OCI-LY7 (cell line): ENCODE measurements around the gene TNFRSF8. TPM values are rescaled to one million over a fixed set of nuclear protein-coding genes. Genes with fewer than 3 reads are reported as not detected.

Source experiments
- BruUV-seq: library from RNA; stranded (reverse); fragments of 400-500 nt; replicated peaks from 2 replicates; lab custom pipeline; 2021; lab: Mats Ljungman, UMichigan
- CTCF ChIA-PET: fragments of 300-600 bp; sonication (Branson Sonifier 250); formaldehyde crosslinking; loops from one replicate; lab custom pipeline; 2022; ENCODE audit warnings: antibody characterized with exemption; ENCODE audit not compliant: unreplicated experiment; lab: Charles Lee
- POLR2A ChIA-PET: fragments of 300-600 bp; sonication (Branson Sonifier 250); formaldehyde crosslinking; loops from one replicate; lab custom pipeline; 2022; ENCODE audit warnings: antibody characterized with exemption; lab: Charles Lee
- DNase-seq: peaks from one replicate; pipeline ENCODE4 v3.0.0-alpha.2; 2015; ENCODE audit warnings: low spot score
- H2AFZ ChIP-seq: fragments of 200-600 bp; sonication (generic), shearing (Covaris generic); 2 replicates; pipeline ENCODE4 v1.6.1; 2014; ENCODE audit warnings: mild to moderate bottlenecking, antibody characterized with exemption, low read length, moderate library complexity
- H3K27ac ChIP-seq: fragments of 200-600 bp; sonication (generic); 2 replicates; pipeline ENCODE4 v1.5.1; 2014; ENCODE audit warnings: mixed run types, low read depth, mild to moderate bottlenecking, moderate library complexity, low read length, inconsistent platforms; ENCODE audit not compliant: poor library complexity, severe bottlenecking
- H3K36me3 ChIP-seq: fragments of 200-600 bp; sonication (generic); 2 replicates; pipeline ENCODE4 v1.6.1; 2014; ENCODE audit warnings: mild to moderate bottlenecking, antibody characterized with exemption, low read length, moderate library complexity, mixed read lengths; ENCODE audit not compliant: insufficient read depth
- H3K4me1 ChIP-seq: fragments of 200-600 bp; sonication (generic); 2 replicates; pipeline ENCODE4 v1.5.1; 2014; ENCODE audit warnings: mild to moderate bottlenecking, low read length; ENCODE audit not compliant: insufficient read depth, poor library complexity, severe bottlenecking
- H3K4me2 ChIP-seq: fragments of 200-600 bp; sonication (generic); 2 replicates; pipeline ENCODE4 v1.6.1; 2014; ENCODE audit warnings: mild to moderate bottlenecking, low read length
- H3K4me3 ChIP-seq: fragments of 200-600 bp; sonication (generic); 2 replicates; pipeline ENCODE4 v1.5.1; 2014; ENCODE audit warnings: mild to moderate bottlenecking, low read depth, low read length; ENCODE audit not compliant: poor library complexity, severe bottlenecking
- H3K79me2 ChIP-seq: fragments of 200-600 bp; sonication (generic); 2 replicates; pipeline ENCODE4 v1.6.1; 2016; ENCODE audit warnings: low read depth, mild to moderate bottlenecking, low read length, moderate library complexity, mixed read lengths; ENCODE audit not compliant: insufficient read depth
- H3K9me2 ChIP-seq: fragments of 200-600 bp; sonication (generic); 2 replicates; pipeline ENCODE4 v1.6.1; 2016; ENCODE audit warnings: mild to moderate bottlenecking, low read length, mixed read lengths; ENCODE audit not compliant: insufficient read depth
- H3K9me3 ChIP-seq: fragments of 200-600 bp; sonication (generic); 2 replicates; pipeline ENCODE4 v1.6.1; 2014; ENCODE audit warnings: mild to moderate bottlenecking, mixed run types, low read length, mixed read lengths
- H4K20me1 ChIP-seq: fragments of 200-600 bp; sonication (generic); 2 replicates; pipeline ENCODE4 v1.6.1; 2014; ENCODE audit warnings: mild to moderate bottlenecking, antibody characterized with exemption, low read length, moderate library complexity, mixed read lengths; ENCODE audit not compliant: insufficient read depth
- CTCF ChIP-seq: fragments of 200-600 bp; sonication (generic); conservative IDR thresholded peaks from 2 replicates; pipeline ENCODE4 v1.5.1; 2014; ENCODE audit warnings: mild to moderate bottlenecking, antibody characterized with exemption, low read length, moderate library complexity, mixed read lengths
- EZH2phosphoT487 ChIP-seq: fragments of 200-600 bp; sonication (generic); IDR thresholded peaks from 2 replicates; pipeline ENCODE4 v1.6.1; 2018; ENCODE audit warnings: low read depth, borderline replicate concordance, mild to moderate bottlenecking, mixed run types, antibody characterized with exemption, low read length, moderate library complexity, mixed read lengths
- intact Hi-C: fragments of 100-400 bp; cut with micrococcal nuclease; formaldehyde crosslinking; loops from one replicate; pipeline ENCODE4 v1.10.0; 2022; ENCODE audit not compliant: unreplicated experiment
- total RNA-seq, 2 experiments: library from RNA; depleted of rRNA in 1 of 2; stranded (reverse); fragments of >200 nt in 1 of 2; shearing (Covaris generic) in 1 of 2; gene quantifications; 2 replicates each; pipeline ENCODE4 v1.2.3, GENCODE V29; 2014 to 2022

TNFRSF8 gene
- total RNA-seq, 2 experiments from 2014 or later, result 0.29 TPM; not detected in 1

- Histone ChIP-seq H3K79me2 (no peaks in the 10 kb centered on the region), H3K27ac (no peak overlapping the region), H4K20me1 (no peaks in the 10 kb centered on the region), H2AFZ (no peak overlapping the region), H3K4me1 (no peaks in the 10 kb centered on the region), H3K4me3 (no peak overlapping the region), H3K36me3 (no peaks in the 10 kb centered on the region), H3K9me3 (no peaks in the 10 kb centered on the region), H3K4me2 (no peak overlapping the region), H3K9me2 (no peaks in the 10 kb centered on the region)
- ChIA-PET POLR2A (interaction anchor here (0.6 to 2.0 kb wide), 5 partner anchors 10 to 109 kb away, joined by 3 to 7 read pairs (median 4); no protein-coding TSS in a partner anchor), CTCF (interaction anchor here (0.6 to 2.4 kb wide), 5 partner anchors 23 to 193 kb away, joined by 3 to 9 read pairs (median 4); no protein-coding TSS in a partner anchor)
- no peak for DNase-seq
- TF ChIP-seq CTCF, result no peak
- no peak for TF ChIP-seq EZH2phosphoT487
- intact Hi-C loops, result loop anchor here (10.0 kb wide), 1 partner anchor 499 kb away; no protein-coding TSS in a partner anchor
- BruUV-seq, result no TSS peak
These were observed 62.6 kb downstream of the TNFRSF8 start for GRCh38 chr1:12125422-12126355.

- ChIA-PET POLR2A (interaction anchor here (1.5 to 1.7 kb wide), 2 partner anchors 22 to 67 kb away, joined by 3 to 4 read pairs; no protein-coding TSS in a partner anchor), CTCF (interaction anchor here (0.9 kb wide), 1 partner anchor 73 kb away, joined by 4 read pairs; no protein-coding TSS in a partner anchor)
- Histone ChIP-seq H3K4me1 (no peaks in the 10 kb centered on the region), H2AFZ (no peak overlapping the region), H3K4me3 (no peak overlapping the region), H3K36me3 (no peaks in the 10 kb centered on the region), H3K79me2 (no peaks in the 10 kb centered on the region), H4K20me1 (no peaks in the 10 kb centered on the region), H3K4me2 (no peak overlapping the region), H3K27ac (no peak overlapping the region), H3K9me2 (no peaks in the 10 kb centered on the region), H3K9me3 (no peaks in the 10 kb centered on the region)
- no peak for DNase-seq
- TF ChIP-seq CTCF (no peak), EZH2phosphoT487 (no peak)
- BruUV-seq, result no TSS peak
- intact Hi-C loops, result loop anchor here (10.0 kb wide), 1 partner anchor 498 kb away; no protein-coding TSS in a partner anchor
These were observed 63.7 kb downstream of the TNFRSF8 start for GRCh38 chr1:12126781-12127180.
